WERI-Rb-1 (cell line): Measurements from ENCODE around the gene SPATA13.

Experiments used
- DNase-seq: peaks from one replicate; pipeline ENCODE4 v3.0.0-alpha.2; 2020
- H3K27ac ChIP-seq: fragments of 250-450 bp; sonication (Bioruptor Pico); 2 replicates; pipeline ENCODE4 v1.5.1; 2020; ENCODE audit warnings: mild to moderate bottlenecking, moderate library complexity
- H3K27me3 ChIP-seq: fragments of 250-450 bp; sonication (Bioruptor Pico); 2 replicates; pipeline ENCODE4 v1.5.1; 2021; ENCODE audit warnings: mild to moderate bottlenecking, low read depth, moderate library complexity; ENCODE audit not compliant: insufficient read depth, severe bottlenecking
- H3K36me3 ChIP-seq: fragments of 250-450 bp; sonication (Bioruptor Pico); 2 replicates; pipeline ENCODE4 v1.5.1; 2020; ENCODE audit warnings: mild to moderate bottlenecking, moderate library complexity
- H3K4me3 ChIP-seq: 2 replicates; pipeline ENCODE4 v1.5.1; 2011; ENCODE audit warnings: low read depth, mild to moderate bottlenecking, control low read depth, low read length
- H3K9me3 ChIP-seq: fragments of 250-450 bp; sonication (Bioruptor Pico); 2 replicates; pipeline ENCODE4 v1.5.1; 2021; ENCODE audit warnings: mild to moderate bottlenecking, moderate library complexity; ENCODE audit not compliant: severe bottlenecking
- TF ChIP-seq, protein P1 (sequence below): IDR thresholded peaks from 2 replicates; pipeline ENCODE4 v1.5.1; 2011; ENCODE audit warnings: low read depth, mild to moderate bottlenecking, control low read depth, inconsistent platforms, low read length

The SPATA13 gene

DNA sequence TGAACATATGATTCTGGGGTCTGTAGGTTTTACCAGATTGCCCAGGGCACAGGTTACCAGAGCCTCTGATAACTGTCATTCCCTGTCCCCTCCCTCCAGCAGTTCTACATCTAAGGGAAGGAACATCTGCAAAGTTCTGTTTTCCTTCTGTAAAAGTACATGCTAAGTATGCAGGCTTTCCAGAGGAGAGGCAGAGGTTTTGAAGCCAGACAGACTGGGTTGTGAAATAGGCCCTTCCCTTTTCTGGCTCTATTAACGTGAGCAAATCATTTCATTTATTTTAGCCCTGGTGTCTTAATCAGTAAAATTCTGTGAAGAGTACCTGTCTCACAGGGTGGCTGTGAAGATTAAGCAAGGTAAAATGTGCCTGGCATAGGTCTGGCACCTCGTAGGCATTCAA lies 82.8 kb downstream of the SPATA13 start:
- TF ChIP-seq, protein P1, sequence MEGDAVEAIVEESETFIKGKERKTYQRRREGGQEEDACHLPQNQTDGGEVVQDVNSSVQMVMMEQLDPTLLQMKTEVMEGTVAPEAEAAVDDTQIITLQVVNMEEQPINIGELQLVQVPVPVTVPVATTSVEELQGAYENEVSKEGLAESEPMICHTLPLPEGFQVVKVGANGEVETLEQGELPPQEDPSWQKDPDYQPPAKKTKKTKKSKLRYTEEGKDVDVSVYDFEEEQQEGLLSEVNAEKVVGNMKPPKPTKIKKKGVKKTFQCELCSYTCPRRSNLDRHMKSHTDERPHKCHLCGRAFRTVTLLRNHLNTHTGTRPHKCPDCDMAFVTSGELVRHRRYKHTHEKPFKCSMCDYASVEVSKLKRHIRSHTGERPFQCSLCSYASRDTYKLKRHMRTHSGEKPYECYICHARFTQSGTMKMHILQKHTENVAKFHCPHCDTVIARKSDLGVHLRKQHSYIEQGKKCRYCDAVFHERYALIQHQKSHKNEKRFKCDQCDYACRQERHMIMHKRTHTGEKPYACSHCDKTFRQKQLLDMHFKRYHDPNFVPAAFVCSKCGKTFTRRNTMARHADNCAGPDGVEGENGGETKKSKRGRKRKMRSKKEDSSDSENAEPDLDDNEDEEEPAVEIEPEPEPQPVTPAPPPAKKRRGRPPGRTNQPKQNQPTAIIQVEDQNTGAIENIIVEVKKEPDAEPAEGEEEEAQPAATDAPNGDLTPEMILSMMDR: no peak
- no peak for DNase-seq
- H3K27me3 ChIP-seq: no peaks in the 10 kb centered on the region
- no peaks in the 10 kb centered on the region for H3K9me3 ChIP-seq
- H3K36me3 ChIP-seq: no peaks in the 10 kb centered on the region
- no peak overlapping the region for H3K4me3 ChIP-seq
- H3K27ac ChIP-seq: no peak overlapping the region

DNA sequence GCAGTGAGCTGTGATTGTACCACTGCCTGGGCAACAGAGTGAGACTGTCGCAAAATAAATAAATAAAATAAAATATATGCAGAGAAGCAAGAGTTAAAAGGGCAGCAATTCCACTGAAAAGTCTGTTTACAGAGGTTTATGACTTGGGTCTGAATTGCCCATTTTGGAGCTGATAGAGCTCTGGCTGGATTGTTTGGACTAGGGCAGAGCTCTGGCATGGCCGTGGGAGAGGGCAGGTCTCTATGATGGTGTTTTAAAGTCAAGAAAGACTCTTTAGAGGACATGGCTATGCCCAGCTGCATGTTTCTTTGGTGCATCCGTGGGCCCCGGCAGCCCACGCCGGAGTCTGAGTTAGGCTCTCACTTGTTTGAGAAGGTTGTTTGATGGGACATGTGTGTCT lies 84.3 kb downstream of the SPATA13 start:
- H3K27me3 ChIP-seq: no peaks in the 10 kb centered on the region
- H3K27ac ChIP-seq: no peak overlapping the region
- H3K4me3 ChIP-seq: no peak overlapping the region
- TF ChIP-seq, protein P1: no peak
- DNase-seq: no peak
- H3K9me3 ChIP-seq: no peaks in the 10 kb centered on the region
- H3K36me3 ChIP-seq: no peaks in the 10 kb centered on the region; the same call in 1 of the 2 replicates

DNA sequence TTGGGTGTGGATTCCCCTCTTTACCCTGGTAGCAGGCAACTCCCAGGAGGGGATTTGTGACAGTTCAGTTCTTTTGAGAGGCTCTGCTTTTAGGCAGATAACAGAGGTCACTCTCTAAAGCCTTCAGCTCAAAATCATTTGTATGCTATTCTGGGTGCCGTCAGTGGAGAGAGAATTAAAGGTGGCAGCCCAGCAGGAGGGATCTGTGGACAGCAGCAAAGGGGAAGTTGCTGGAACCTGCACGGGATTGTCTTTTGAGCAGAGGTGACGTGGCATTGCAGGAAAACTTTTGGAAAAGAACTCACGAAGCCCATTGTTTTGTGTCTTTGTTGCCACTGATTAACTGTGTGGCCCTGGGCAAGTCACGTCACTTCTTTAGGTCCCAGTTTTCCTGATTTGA lies 86.5 kb downstream of the SPATA13 start:
- TF ChIP-seq, protein P1: no peak
- Histone ChIP-seq H3K27me3 (no peaks in the 10 kb centered on the region), H3K27ac (no peak overlapping the region), H3K4me3 (no peak overlapping the region), H3K36me3 (no peaks in the 10 kb centered on the region; the same call in none of the 2 replicates), H3K9me3 (no peaks in the 10 kb centered on the region)
- no peak for DNase-seq

DNA sequence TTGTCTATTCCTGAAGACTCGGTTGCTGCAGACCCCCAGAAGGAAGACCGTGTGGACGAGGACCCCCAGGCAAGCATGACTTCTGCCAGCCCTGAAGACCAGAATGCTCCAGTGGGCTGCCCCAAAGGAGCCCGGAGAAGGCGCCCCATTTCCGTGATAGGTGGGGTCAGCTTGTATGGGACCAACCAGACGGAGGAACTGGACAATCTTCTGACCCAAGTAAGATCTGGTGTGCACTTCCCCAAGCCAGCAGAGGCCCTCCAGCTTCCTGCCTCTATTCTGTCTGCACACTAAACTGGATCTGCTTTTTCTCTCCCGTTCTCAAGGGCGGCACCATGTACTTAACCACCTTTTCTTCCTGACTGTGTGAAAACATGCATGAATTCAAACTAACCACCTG lies 89.1 kb downstream of the SPATA13 start:
- no peaks in the 10 kb centered on the region for H3K27me3 ChIP-seq
- H3K4me3 ChIP-seq: no peak overlapping the region
- DNase-seq: no peak
- peaks cover 3% of the 10 kb centered on the region for H3K36me3 ChIP-seq
- H3K9me3 ChIP-seq: no peaks in the 10 kb centered on the region
- TF ChIP-seq, protein P1: no peak
- H3K27ac ChIP-seq: no peak overlapping the region

DNA sequence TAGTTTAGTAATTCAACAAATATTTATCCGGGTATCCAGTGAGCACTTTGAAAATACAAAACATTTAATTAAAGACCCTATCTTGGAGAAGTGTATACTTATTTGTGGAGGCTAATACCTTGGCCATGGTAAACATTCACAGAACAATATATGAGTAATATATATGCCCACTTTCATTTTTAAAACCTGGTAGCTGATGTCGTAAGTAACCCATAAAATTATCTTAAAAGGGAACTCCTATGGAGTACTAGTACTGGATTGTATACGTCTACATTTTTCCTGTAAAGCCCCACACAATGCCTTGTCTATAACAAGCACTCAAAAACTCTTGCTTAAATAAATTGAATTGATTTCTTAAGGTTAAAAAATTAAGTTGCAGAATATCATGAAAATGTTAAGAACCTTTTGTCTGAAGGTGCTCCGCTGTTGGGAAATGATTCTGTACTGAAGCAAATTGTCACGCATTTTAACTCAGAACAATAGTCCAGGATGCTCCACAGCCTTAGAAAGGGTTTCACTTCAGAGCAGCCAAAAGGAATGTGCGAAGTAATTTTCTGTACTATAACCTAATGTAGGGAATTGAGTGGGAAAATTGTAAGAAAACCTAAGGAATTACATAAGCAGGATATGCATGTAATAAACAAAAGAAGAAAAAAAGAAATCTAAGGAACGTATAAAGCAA lies 90.0 kb downstream of the SPATA13 start:
- no peak overlapping the region for H3K4me3 ChIP-seq
- DNase-seq: no peak
- TF ChIP-seq, protein P1: no peak
- no peaks in the 10 kb centered on the region for H3K27me3 ChIP-seq
- no peak overlapping the region for H3K27ac ChIP-seq
- H3K9me3 ChIP-seq: no peaks in the 10 kb centered on the region
- peaks cover 9% of the 10 kb centered on the region for H3K36me3 ChIP-seq

DNA sequence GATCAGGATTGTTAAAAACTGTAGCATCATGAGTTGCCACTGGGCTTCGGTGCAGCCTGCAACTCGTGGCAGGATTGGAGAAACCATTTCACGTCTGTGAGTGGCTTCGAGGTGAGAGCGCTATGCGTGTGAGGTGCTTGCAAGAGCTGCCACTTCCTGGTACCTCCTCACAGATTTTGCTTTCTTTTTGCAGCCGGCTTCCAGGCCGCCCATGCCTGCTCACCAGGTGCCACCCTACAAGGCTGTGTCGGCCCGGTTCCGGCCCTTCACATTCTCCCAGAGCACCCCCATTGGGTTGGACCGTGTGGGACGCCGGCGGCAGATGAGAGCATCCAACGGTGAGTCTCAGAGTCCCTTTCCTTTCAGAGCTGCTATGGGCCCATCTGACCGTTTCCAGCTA lies 91.0 kb downstream of the SPATA13 start:
- Histone ChIP-seq H3K4me3 (no peak overlapping the region), H3K36me3 (peaks cover 10% of the 10 kb centered on the region), H3K27me3 (no peaks in the 10 kb centered on the region), H3K9me3 (no peaks in the 10 kb centered on the region), H3K27ac (no peak overlapping the region)
- TF ChIP-seq, protein P1: no peak
- no peak for DNase-seq
